ENCODE measurements around the gene PLA2G2A.

- TF ChIP-seq CTCF (IDR thresholded peaks at IDR 0.05; ENCODE audit: low read length) (no peak), EZH2 (optimal IDR thresholded peaks at IDR 0.05; ENCODE audit: low read depth, low read length) (no peak)
Measured at GRCh38 chr1:19964542-19964941, 14.9 kb downstream of the PLA2G2A start.
